Measurements from ENCODE around the gene TMEM51.

- TF ChIP-seq CTCF (IDR thresholded peaks at IDR 0.05) (no peak), POLR2A (IDR thresholded peaks at IDR 0.05) (no peak)
These were observed 37.7 kb downstream of the TMEM51 start for GRCh38 chr1:15191267-15191666.

Measured in lower leg skin (tissue), 3 donors.